HG03108 (cell line): Measurements from ENCODE around the gene SHROOM4.

Experiments
- ATAC-seq: cut with Tn5 transposase; IDR thresholded peaks from one replicate; pipeline ENCODE4 v1.9.1; 2021; ENCODE audit warnings: moderate library complexity; ENCODE audit not compliant: unreplicated experiment

SHROOM4 gene

GRCh38 chrX:50787099-50787498, 26.9 kb downstream of the SHROOM4 start:
- no peak for ATAC-seq

GRCh38 chrX:50780144-50780543, 33.9 kb downstream of the SHROOM4 start:
- no peak for ATAC-seq

GRCh38 chrX:50779694-50780093, 34.3 kb downstream of the SHROOM4 start:
- no peak for ATAC-seq

- ATAC-seq = no peak
These were observed 35.7 kb downstream of the SHROOM4 start for GRCh38 chrX:50778272-50778671.

- no peak for ATAC-seq
These were observed 37.7 kb downstream of the SHROOM4 start for GRCh38 chrX:50776248-50776647.

- no peak for ATAC-seq
These were observed 42.6 kb downstream of the SHROOM4 start for GRCh38 chrX:50771382-50771781.

- ATAC-seq = no peak
These were observed 43.3 kb downstream of the SHROOM4 start for GRCh38 chrX:50770702-50771101.

- no peak for ATAC-seq
These were observed 44.5 kb downstream of the SHROOM4 start for GRCh38 chrX:50769389-50770063.

- ATAC-seq = no peak
These were observed 45.2 kb downstream of the SHROOM4 start for GRCh38 chrX:50768801-50769200.

GRCh38 chrX:50765986-50766385, 48.0 kb downstream of the SHROOM4 start:
- no peak for ATAC-seq

GRCh38 chrX:50762578-50762977, 51.4 kb downstream of the SHROOM4 start:
- no peak for ATAC-seq

- no peak for ATAC-seq
These were observed 57.7 kb downstream of the SHROOM4 start for GRCh38 chrX:50756276-50756675.

- no peak for ATAC-seq
These were observed 62.9 kb downstream of the SHROOM4 start for GRCh38 chrX:50751091-50751490.

GRCh38 chrX:50747471-50747900, 66.5 kb downstream of the SHROOM4 start:
- ATAC-seq = no peak

GRCh38 chrX:50736656-50737055, 77.3 kb downstream of the SHROOM4 start:
- ATAC-seq = no peak

GRCh38 chrX:50726296-50726695, 87.7 kb downstream of the SHROOM4 start:
- no peak for ATAC-seq

GRCh38 chrX:50725310-50725709, 88.7 kb downstream of the SHROOM4 start:
- no peak for ATAC-seq

- no peak for ATAC-seq
These were observed 91.0 kb downstream of the SHROOM4 start for GRCh38 chrX:50723006-50723405.

- no peak for ATAC-seq
These were observed 92.1 kb downstream of the SHROOM4 start for GRCh38 chrX:50721764-50722521.

- ATAC-seq = no peak
These were observed 94.4 kb downstream of the SHROOM4 start for GRCh38 chrX:50719614-50720013.

- ATAC-seq = no peak
These were observed 95.2 kb downstream of the SHROOM4 start for GRCh38 chrX:50718776-50719175.

GRCh38 chrX:50716706-50717105, 97.3 kb downstream of the SHROOM4 start:
- ATAC-seq = no peak
